Liver (tissue), 3 donors: ENCODE data around the gene SLC9A3.

Experiments used
- CTCF ChIP-seq: fragments of 150-350 bp; IDR thresholded peaks from 2 replicates; pipeline ENCODE4 v1.5.1; 2017; ENCODE audit warnings: improper control_type of control experiment, low read depth, low read length; ENCODE audit not compliant: missing input control
- JUND ChIP-seq, 2 donors: IDR thresholded peaks; 2 replicates each; pipeline ENCODE4 v1.6.1; 2016; ENCODE audit warnings: antibody characterized with exemption in 2 of 2
- donor health status: healthy.
- donor health status: healthy.

- no peak for TF ChIP-seq JUND (IDR thresholded peaks at IDR 0.05)
- no peak for TF ChIP-seq CTCF
Measured at GRCh38 chr5:472076-472655, 52.1 kb downstream of the SLC9A3 start.
